Left ventricle myocardium inferior (tissue), 1 donor: ENCODE results near the gene TMPRSS7. TPM values are rescaled to one million over a fixed set of nuclear protein-coding genes. Genes with fewer than 3 reads are reported as not detected.

Source experiments
- DNase-seq: peaks from one replicate; pipeline ENCODE4 v3.0.0-alpha.2; 2020
- H3K27ac ChIP-seq: fragments of 200-600 bp; replicated peaks from 2 replicates; pipeline ENCODE4 v1.8.0; 2021
- H3K27me3 ChIP-seq: fragments of 200-600 bp; 2 replicates; pipeline ENCODE4 v1.8.0; 2021; ENCODE audit warnings: low read depth
- H3K36me3 ChIP-seq: fragments of 200-600 bp; 2 replicates; pipeline ENCODE4 v1.8.0; 2021
- H3K4me1 ChIP-seq: fragments of 200-600 bp; 2 replicates; pipeline ENCODE4 v1.8.0; 2021
- H3K4me3 ChIP-seq: fragments of 200-600 bp; 2 replicates; pipeline ENCODE4 v1.8.0; 2021; ENCODE audit warnings: mild to moderate bottlenecking, moderate library complexity
- H3K9me3 ChIP-seq: fragments of 200-600 bp; replicated peaks from 2 replicates; pipeline ENCODE4 v1.8.0; 2021
- CTCF ChIP-seq: fragments of 200-600 bp; IDR thresholded peaks from 2 replicates; pipeline ENCODE4 v1.8.0; 2021; ENCODE audit warnings: antibody characterized with exemption, mild to moderate bottlenecking, borderline replicate concordance
- intact Hi-C: fragments of 100-400 bp; cut with micrococcal nuclease; formaldehyde crosslinking; loops from one replicate; pipeline ENCODE4 v1.11.0; 2022
- total RNA-seq: library from RNA; stranded (reverse); fragmentation: NEBNext Ultra II Directional; extraction: Animal tissue kit (Norgen Biotek cat#: 25700); gene quantifications from one replicate; pipeline ENCODE4 v1.2.1, GENCODE V29; 2021
- donor health status: DM: no; HTN: yes; CAD: no; lungs with severe emphysema.

The TMPRSS7 gene
- total RNA-seq, 1 donor from 2014 or later, result not detected

- no peaks in the 10 kb centered on the region for H3K27me3 ChIP-seq
- H3K27ac ChIP-seq, result peak overlapping the region; percentile 80
- no peak overlapping the region for H3K4me3 ChIP-seq
- TF ChIP-seq CTCF, result no peak
- peaks cover 39% of the 10 kb centered on the region for H3K4me1 ChIP-seq
- H3K36me3 ChIP-seq, result no peaks in the 10 kb centered on the region
- intact Hi-C loops, result no loop called here
- no peaks in the 10 kb centered on the region for H3K9me3 ChIP-seq
- no peak for DNase-seq
These were observed 20.8 kb upstream of the TMPRSS7 start for GRCh38 chr3:112013784-112014143.

- DNase-seq, result no peak
- H3K4me3 ChIP-seq, result no peak overlapping the region
- intact Hi-C loops, result no loop called here
- no peaks in the 10 kb centered on the region for H3K36me3 ChIP-seq
- H3K4me1 ChIP-seq, result peaks cover 17% of the 10 kb centered on the region
- H3K9me3 ChIP-seq, result no peaks in the 10 kb centered on the region
- no peak overlapping the region for H3K27ac ChIP-seq
- no peaks in the 10 kb centered on the region for H3K27me3 ChIP-seq
- TF ChIP-seq CTCF, result no peak
These were observed 17.4 kb upstream of the TMPRSS7 start for GRCh38 chr3:112017091-112017490.

GRCh38 chr3:112018712-112019111 is 15.8 kb upstream of the TMPRSS7 start:
- H3K9me3 ChIP-seq, result no peaks in the 10 kb centered on the region
- H3K36me3 ChIP-seq, result no peaks in the 10 kb centered on the region
- no peak for TF ChIP-seq CTCF
- H3K27me3 ChIP-seq, result no peaks in the 10 kb centered on the region
- no peak overlapping the region for H3K27ac ChIP-seq
- intact Hi-C loops, result no loop called here
- peaks cover 1% of the 10 kb centered on the region for H3K4me1 ChIP-seq
- no peak overlapping the region for H3K4me3 ChIP-seq
- no peak for DNase-seq

GRCh38 chr3:112019716-112020115 is 14.8 kb upstream of the TMPRSS7 start:
- H3K4me1 ChIP-seq, result no peaks in the 10 kb centered on the region
- H3K9me3 ChIP-seq, result no peaks in the 10 kb centered on the region
- no peak for TF ChIP-seq CTCF
- DNase-seq, result no peak
- intact Hi-C loops, result no loop called here
- H3K27me3 ChIP-seq, result no peaks in the 10 kb centered on the region
- no peaks in the 10 kb centered on the region for H3K36me3 ChIP-seq
- no peak overlapping the region for H3K27ac ChIP-seq
- no peak overlapping the region for H3K4me3 ChIP-seq

- no peak for DNase-seq
- no peaks in the 10 kb centered on the region for H3K36me3 ChIP-seq
- H3K4me1 ChIP-seq, result no peaks in the 10 kb centered on the region
- intact Hi-C loops, result no loop called here
- TF ChIP-seq CTCF, result no peak
- no peaks in the 10 kb centered on the region for H3K9me3 ChIP-seq
- H3K27ac ChIP-seq, result no peak overlapping the region
- no peaks in the 10 kb centered on the region for H3K27me3 ChIP-seq
- no peak overlapping the region for H3K4me3 ChIP-seq
These were observed 13.9 kb upstream of the TMPRSS7 start for GRCh38 chr3:112020674-112021085.

- H3K36me3 ChIP-seq, result no peaks in the 10 kb centered on the region
- no peak for DNase-seq
- no peaks in the 10 kb centered on the region for H3K27me3 ChIP-seq
- no peak overlapping the region for H3K4me3 ChIP-seq
- intact Hi-C loops, result no loop called here
- H3K27ac ChIP-seq, result no peak overlapping the region
- H3K9me3 ChIP-seq, result no peaks in the 10 kb centered on the region
- no peak for TF ChIP-seq CTCF
- peaks cover 9% of the 10 kb centered on the region for H3K4me1 ChIP-seq
These were observed 7.4 kb upstream of the TMPRSS7 start for GRCh38 chr3:112027142-112027541.
